Lower lobe of right lung (tissue), 2 donors: ENCODE data around the gene PLB1. TPM values are rescaled to one million over a fixed set of nuclear protein-coding genes. Genes with fewer than 3 reads are reported as not detected.
"Not testable (repeated sequence)": the region's sequence is repeated elsewhere in the genome, so short reads cannot be mapped to it uniquely, and the experiment has no call there.

Source experiments
- ATAC-seq, 2 donors: fragments of 200-7000 bp; cut with Tn5 transposase; one replicate each; pipeline ENCODE4 v1.9.1; 2020 to 2022; ENCODE audit warnings: mild to moderate bottlenecking in 2 of 2, moderate library complexity in 2 of 2
- DNase-seq: peaks from one replicate; pipeline ENCODE4 v3.0.0-alpha.2; 2020
- H3K27ac ChIP-seq: fragments of 200-600 bp; one replicate; pipeline ENCODE4 v1.8.0; 2022
- H3K27me3 ChIP-seq: fragments of 200-600 bp; one replicate; pipeline ENCODE4 v1.8.0; 2022; ENCODE audit warnings: low read depth
- H3K36me3 ChIP-seq: fragments of 200-600 bp; one replicate; pipeline ENCODE4 v1.8.0; 2022; ENCODE audit warnings: mild to moderate bottlenecking
- H3K4me1 ChIP-seq: fragments of 200-600 bp; one replicate; pipeline ENCODE4 v1.8.0; 2022
- H3K4me3 ChIP-seq: fragments of 200-600 bp; one replicate; pipeline ENCODE4 v1.8.0; 2022; ENCODE audit warnings: mild to moderate bottlenecking
- H3K9me3 ChIP-seq: fragments of 200-600 bp; one replicate; pipeline ENCODE4 v1.8.0; 2022
- CTCF ChIP-seq: fragments of 200-600 bp; IDR thresholded peaks from one replicate; pipeline ENCODE4 v1.8.0; 2022; ENCODE audit warnings: antibody characterized with exemption, mild to moderate bottlenecking
- intact Hi-C: fragments of 100-400 bp; cut with DNase I; formaldehyde crosslinking; loops from one replicate; pipeline ENCODE4 v1.11.0; 2022
- total RNA-seq: library from RNA; stranded (reverse); fragmentation: NEBNext Ultra II Directional; extraction: Animal tissue kit (Norgen Biotek cat#: 25700); gene quantifications from one replicate; pipeline ENCODE4 v1.2.1, GENCODE V29; 2021
- donor health status: DM: no; HTN: yes; CAD: no; lungs with severe emphysema.

Gene PLB1
- total RNA-seq, 1 donor from 2014 or later: 5.5 TPM

- intact Hi-C loops: no loop called here
These were observed 25.8 kb upstream of the PLB1 start for GRCh38 chr2:28469947-28470535.

GRCh38 chr2:28470759-28471158, 25.1 kb upstream of the PLB1 start:
- intact Hi-C loops: no loop called here
- no peaks in the 10 kb centered on the region for H3K9me3 ChIP-seq
- no peak overlapping the region for H3K27ac ChIP-seq
- DNase-seq (no peak), ATAC-seq (no peak)
- no peaks in the 10 kb centered on the region for H3K36me3 ChIP-seq
- no peaks in the 10 kb centered on the region for H3K4me1 ChIP-seq
- TF ChIP-seq CTCF: no peak
- H3K4me3 ChIP-seq: no peak overlapping the region
- H3K27me3 ChIP-seq: no peaks in the 10 kb centered on the region

More at GRCh38 chr2:28469947-28470535, 25.8 kb upstream of the PLB1 start:
- no peaks in the 10 kb centered on the region for H3K9me3 ChIP-seq
- no peaks in the 10 kb centered on the region for H3K27me3 ChIP-seq
- ATAC-seq: no peak
- H3K4me3 ChIP-seq: no peak overlapping the region
- no peak for DNase-seq
- no peak overlapping the region for H3K27ac ChIP-seq
- H3K36me3 ChIP-seq: no peaks in the 10 kb centered on the region
- no peak for TF ChIP-seq CTCF
- H3K4me1 ChIP-seq: no peaks in the 10 kb centered on the region

- H3K27ac ChIP-seq: no peak overlapping the region
- no peak for ATAC-seq
- TF ChIP-seq CTCF: no peak
- H3K4me3 ChIP-seq: no peak overlapping the region
- H3K27me3 ChIP-seq: no peaks in the 10 kb centered on the region
- no peaks in the 10 kb centered on the region for H3K4me1 ChIP-seq
- no peaks in the 10 kb centered on the region for H3K36me3 ChIP-seq
- no peak for DNase-seq
- no peaks in the 10 kb centered on the region for H3K9me3 ChIP-seq
- intact Hi-C loops: no loop called here
These were observed 24.6 kb upstream of the PLB1 start for GRCh38 chr2:28471214-28471613.

GRCh38 chr2:28471701-28472236, 24.1 kb upstream of the PLB1 start:
- no peak overlapping the region for H3K4me3 ChIP-seq
- H3K36me3 ChIP-seq: no peaks in the 10 kb centered on the region
- no peak for TF ChIP-seq CTCF
- ATAC-seq (no peak), DNase-seq (no peak)
- no peaks in the 10 kb centered on the region for H3K9me3 ChIP-seq
- no peaks in the 10 kb centered on the region for H3K4me1 ChIP-seq
- no peak overlapping the region for H3K27ac ChIP-seq
- intact Hi-C loops: no loop called here
- H3K27me3 ChIP-seq: no peaks in the 10 kb centered on the region

GRCh38 chr2:28472641-28473040, 23.2 kb upstream of the PLB1 start:
- H3K27me3 ChIP-seq, H3K36me3 ChIP-seq, intact Hi-C loops, ATAC-seq, H3K27ac ChIP-seq, DNase-seq, H3K9me3 ChIP-seq, H3K4me1 ChIP-seq, H3K4me3 ChIP-seq: not testable (repeated sequence)

- Histone ChIP-seq H3K9me3 (no peaks in the 10 kb centered on the region), H3K36me3 (no peaks in the 10 kb centered on the region), H3K27me3 (no peaks in the 10 kb centered on the region), H3K4me1 (no peaks in the 10 kb centered on the region), H3K4me3 (no peak overlapping the region), H3K27ac (no peak overlapping the region)
- intact Hi-C loops: no loop called here
- no peak for ATAC-seq
- no peak for TF ChIP-seq CTCF
- no peak for DNase-seq
These were observed 20.7 kb upstream of the PLB1 start for GRCh38 chr2:28475088-28475595.
